ENCODE data around the gene LRMDA.
A peak's percentile ranks its signal among the peaks of the same experiment; 100 is the strongest.

DNA sequence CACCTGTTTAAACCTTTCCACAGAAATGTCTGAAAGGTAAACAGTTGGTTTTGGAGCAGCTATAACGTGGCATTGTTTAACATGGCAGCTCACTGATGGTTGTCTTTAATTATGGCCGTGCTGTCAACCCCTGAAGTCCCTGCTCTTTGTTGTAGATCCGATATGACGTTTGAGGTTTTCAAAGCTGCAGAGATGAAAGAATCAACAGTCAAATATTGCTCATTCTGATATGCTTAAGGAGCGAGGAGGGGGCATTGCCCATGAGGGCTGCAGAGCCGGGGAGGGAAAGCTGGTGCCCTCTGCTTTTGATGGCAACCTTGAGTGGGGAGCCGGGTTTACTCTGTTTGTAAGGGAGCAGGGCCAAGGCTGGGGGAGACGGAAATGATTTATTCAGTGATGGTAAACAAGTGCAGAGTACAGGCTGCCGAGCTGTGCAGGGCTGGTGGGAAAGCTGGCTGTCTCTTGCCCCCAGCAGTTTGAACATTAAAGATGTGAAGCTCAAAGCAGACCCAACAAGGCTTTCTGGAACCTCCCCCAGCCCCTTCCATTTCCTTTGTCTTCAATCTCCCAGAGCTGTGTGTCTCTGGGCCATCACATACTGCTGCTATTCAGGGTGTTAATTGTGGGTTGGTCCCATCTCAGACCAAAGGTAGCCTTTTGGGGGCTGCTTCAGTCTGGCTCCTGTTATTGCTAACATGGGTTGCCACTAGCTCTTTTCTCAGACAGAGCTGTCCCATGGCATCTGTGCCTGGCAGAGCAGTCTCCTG is 345.5 kb downstream of the LRMDA start:
- TF ChIP-seq, protein P1, sequence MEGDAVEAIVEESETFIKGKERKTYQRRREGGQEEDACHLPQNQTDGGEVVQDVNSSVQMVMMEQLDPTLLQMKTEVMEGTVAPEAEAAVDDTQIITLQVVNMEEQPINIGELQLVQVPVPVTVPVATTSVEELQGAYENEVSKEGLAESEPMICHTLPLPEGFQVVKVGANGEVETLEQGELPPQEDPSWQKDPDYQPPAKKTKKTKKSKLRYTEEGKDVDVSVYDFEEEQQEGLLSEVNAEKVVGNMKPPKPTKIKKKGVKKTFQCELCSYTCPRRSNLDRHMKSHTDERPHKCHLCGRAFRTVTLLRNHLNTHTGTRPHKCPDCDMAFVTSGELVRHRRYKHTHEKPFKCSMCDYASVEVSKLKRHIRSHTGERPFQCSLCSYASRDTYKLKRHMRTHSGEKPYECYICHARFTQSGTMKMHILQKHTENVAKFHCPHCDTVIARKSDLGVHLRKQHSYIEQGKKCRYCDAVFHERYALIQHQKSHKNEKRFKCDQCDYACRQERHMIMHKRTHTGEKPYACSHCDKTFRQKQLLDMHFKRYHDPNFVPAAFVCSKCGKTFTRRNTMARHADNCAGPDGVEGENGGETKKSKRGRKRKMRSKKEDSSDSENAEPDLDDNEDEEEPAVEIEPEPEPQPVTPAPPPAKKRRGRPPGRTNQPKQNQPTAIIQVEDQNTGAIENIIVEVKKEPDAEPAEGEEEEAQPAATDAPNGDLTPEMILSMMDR (CRISPR knock-in tag; IDR thresholded peaks at IDR 0.05), result peak; percentile 30
- TF ChIP-seq ZNF772 (CRISPR knock-in tag; IDR thresholded peaks at IDR 0.05) (peak; percentile 76; the same call in 1 of the 2 replicates), ZNF274 (CRISPR knock-in tag; IDR thresholded peaks at IDR 0.05) (no peak), TCF7 (IDR thresholded peaks at IDR 0.05; ENCODE audit: low read depth) (peak; percentile 99), RAD21 (CRISPR knock-in tag; IDR thresholded peaks at IDR 0.05) (no peak), SMAD9 (CRISPR knock-in tag; IDR thresholded peaks at IDR 0.05) (no peak), ZNF724P (CRISPR knock-in tag; IDR thresholded peaks at IDR 0.05; ENCODE audit: borderline replicate concordance) (no peak), SRSF9 (IDR thresholded peaks at IDR 0.05; ENCODE audit: borderline replicate concordance, insufficient read depth, low read depth, low read length, poor library complexity, severe bottlenecking) (no peak), FOXP1 (IDR thresholded peaks at IDR 0.05) (0 out of 2 replicates have a peak, but pooled peaks have one; percentile 53), FOXP1 (CRISPR knock-in tag; IDR thresholded peaks at IDR 0.05) (peak; percentile 84)
- TF ChIP-seq, protein P2, sequence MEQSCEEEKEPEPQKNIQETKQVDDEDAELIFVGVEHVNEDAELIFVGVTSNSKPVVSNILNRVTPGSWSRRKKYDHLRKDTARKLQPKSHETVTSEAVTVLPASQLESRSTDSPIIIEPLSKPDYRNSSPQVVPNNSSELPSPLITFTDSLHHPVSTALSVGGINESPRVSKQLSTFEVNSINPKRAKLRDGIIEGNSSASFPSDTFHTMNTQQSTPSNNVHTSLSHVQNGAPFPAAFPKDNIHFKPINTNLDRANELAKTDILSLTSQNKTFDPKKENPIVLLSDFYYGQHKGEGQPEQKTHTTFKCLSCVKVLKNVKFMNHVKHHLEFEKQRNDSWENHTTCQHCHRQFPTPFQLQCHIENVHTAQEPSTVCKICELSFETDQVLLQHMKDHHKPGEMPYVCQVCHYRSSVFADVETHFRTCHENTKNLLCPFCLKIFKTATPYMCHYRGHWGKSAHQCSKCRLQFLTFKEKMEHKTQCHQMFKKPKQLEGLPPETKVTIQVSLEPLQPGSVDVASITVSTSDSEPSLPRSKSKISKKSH (CRISPR knock-in tag; IDR thresholded peaks at IDR 0.05; ENCODE audit: borderline replicate concordance), result no peak

Measured in HepG2 (cell line).